Right ventricle myocardium inferior (tissue), 1 donor: ENCODE results near the gene AGFG2. TPM values are rescaled to one million over a fixed set of nuclear protein-coding genes. Genes with fewer than 3 reads are reported as not detected.

Source experiments
- total RNA-seq: library from RNA; stranded (reverse); fragmentation: NEBNext Ultra II Directional; extraction: Animal tissue kit (Norgen Biotek cat#: 25700); gene quantifications from one replicate; pipeline ENCODE4 v1.2.1, GENCODE V29; 2021
- donor health status: DM: no; HTN: yes; CAD: no; lungs with severe emphysema.

The AGFG2 gene
- total RNA-seq, 1 donor from 2014 or later: 21.5 TPM

Other genes with a start within 250 kb of the AGFG2 start
- gene SPDYE3, start 231.5 kb upstream of the AGFG2 start, total RNA-seq: not detected
- gene PILRB, start 181.1 kb upstream of the AGFG2 start, total RNA-seq: 9.2 TPM
- gene PILRA, start 165.7 kb upstream of the AGFG2 start, total RNA-seq: 3.8 TPM
- gene ZCWPW1, start 110.5 kb upstream of the AGFG2 start, total RNA-seq: 4.4 TPM
- gene MEPCE, start 109.4 kb upstream of the AGFG2 start, total RNA-seq: 24.9 TPM
- gene PPP1R35, start 102.7 kb upstream of the AGFG2 start, total RNA-seq: 12.4 TPM
- gene SPACDR, start 74.9 kb upstream of the AGFG2 start, total RNA-seq: 0.35 TPM
- gene TSC22D4, start 60.0 kb upstream of the AGFG2 start, total RNA-seq: 50.3 TPM
- gene NYAP1, start 55.3 kb upstream of the AGFG2 start, total RNA-seq: 0.54 TPM
- gene SAP25, start 34.7 kb downstream of the AGFG2 start, total RNA-seq: 0.84 TPM
- gene LRCH4, start 46.9 kb downstream of the AGFG2 start, total RNA-seq: 29.3 TPM
- gene FBXO24, start 47.1 kb downstream of the AGFG2 start, total RNA-seq: 0.41 TPM
- 56.0 TPM for gene PCOLCE, start 63.2 kb downstream of the AGFG2 start, total RNA-seq
- gene MOSPD3, start 73.3 kb downstream of the AGFG2 start, total RNA-seq: 9.3 TPM
- gene TFR2, start 102.3 kb downstream of the AGFG2 start, total RNA-seq: 0.22 TPM
- gene ACTL6B, start 117.2 kb downstream of the AGFG2 start, total RNA-seq: not detected
- gene GNB2, start 134.5 kb downstream of the AGFG2 start, total RNA-seq: 120 TPM
- gene GIGYF1, start 155.0 kb downstream of the AGFG2 start, total RNA-seq: 25.4 TPM
- gene POP7, start 166.9 kb downstream of the AGFG2 start, total RNA-seq: 29.2 TPM
- not detected for gene EPO, start 181.3 kb downstream of the AGFG2 start, total RNA-seq
- gene ZAN, start 194.4 kb downstream of the AGFG2 start, total RNA-seq: not detected